HG03354 (cell line): ENCODE measurements around the gene ADGRB2.

Experiments used
- ATAC-seq: cut with Tn5 transposase; IDR thresholded peaks from one replicate; pipeline ENCODE4 v1.9.1; 2021; ENCODE audit warnings: mild to moderate bottlenecking; ENCODE audit not compliant: unreplicated experiment, poor library complexity, severe bottlenecking

Gene ADGRB2

DNA sequence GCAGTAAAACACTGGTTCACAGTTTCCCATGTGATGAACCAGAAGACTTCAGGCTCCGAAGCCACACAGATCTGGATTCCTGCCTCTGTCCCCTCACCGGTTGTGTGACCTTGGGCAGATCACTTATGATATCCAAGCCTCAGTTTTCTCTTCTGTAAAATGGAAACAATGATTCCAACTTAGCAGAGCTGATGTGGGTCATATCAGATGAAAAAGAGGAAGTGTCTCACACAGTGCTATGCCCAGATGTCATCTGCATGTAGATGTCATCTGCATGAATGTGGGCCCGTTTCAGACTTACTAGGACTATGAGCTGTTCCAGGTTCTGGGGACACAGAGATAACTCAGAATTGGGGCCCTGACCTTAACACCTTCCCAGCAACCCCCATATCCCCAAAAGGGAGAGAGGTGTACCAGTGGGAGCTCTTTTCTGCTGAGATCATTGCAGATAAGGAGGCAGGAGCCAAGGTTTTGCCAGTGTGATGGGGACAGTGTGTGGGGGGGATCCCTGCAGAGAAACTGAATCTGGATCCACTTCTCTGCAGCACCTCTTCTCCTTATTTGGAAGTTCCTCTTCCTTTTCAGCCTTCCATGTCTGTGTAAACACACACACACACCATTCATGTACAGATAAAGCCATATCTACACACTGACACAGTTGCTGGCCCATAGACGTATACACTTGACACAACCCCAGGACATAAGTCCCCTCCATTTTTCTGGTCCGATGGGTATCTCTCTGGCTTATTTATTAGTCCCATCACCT is 5.0 kb upstream of the ADGRB2 start:
- no peak for ATAC-seq

DNA sequence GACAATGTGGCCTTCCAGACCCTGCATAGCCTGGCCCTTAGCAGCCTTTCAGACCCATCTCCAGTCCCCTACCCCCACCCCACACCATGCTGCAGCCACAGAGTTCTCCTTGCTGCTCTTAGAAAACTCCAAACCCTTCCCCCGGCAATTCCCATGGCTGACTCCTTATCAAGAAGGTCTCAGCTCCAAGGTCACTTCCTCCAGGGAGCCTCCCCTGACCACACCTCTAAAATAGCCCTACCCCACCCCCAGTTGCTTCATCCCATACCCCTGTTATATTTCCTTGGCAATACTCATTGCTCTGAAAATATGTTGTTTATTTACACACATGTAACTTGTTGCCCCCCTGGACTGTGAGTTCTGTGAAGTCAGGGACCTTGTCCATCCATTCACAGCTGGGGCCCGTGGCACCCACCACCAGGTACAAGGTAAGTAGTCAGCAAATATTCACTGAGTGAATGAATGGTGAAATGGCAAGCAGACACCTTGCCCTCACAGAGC is 4.3 kb upstream of the ADGRB2 start:
- no peak for ATAC-seq

DNA sequence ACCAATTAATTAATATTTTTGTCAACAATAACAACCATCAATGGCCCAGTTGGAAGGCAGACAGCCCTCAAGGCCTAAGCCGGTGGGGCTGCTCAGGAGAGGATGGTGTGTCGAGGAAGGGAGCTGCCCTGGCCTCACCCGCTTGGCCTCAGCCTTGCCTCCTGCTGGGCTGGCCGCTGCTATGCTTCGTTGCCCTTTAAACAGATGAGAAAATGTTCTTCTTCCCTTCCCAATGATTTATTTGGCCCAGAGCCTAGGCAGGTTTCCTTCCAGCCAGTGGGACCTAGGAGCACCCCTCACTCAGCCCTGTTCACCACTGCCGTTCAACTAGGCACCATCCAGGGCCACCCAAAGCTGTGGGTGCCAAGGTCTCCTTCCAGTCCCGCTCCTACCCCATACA is 3.1 kb upstream of the ADGRB2 start:
- no peak for ATAC-seq

DNA sequence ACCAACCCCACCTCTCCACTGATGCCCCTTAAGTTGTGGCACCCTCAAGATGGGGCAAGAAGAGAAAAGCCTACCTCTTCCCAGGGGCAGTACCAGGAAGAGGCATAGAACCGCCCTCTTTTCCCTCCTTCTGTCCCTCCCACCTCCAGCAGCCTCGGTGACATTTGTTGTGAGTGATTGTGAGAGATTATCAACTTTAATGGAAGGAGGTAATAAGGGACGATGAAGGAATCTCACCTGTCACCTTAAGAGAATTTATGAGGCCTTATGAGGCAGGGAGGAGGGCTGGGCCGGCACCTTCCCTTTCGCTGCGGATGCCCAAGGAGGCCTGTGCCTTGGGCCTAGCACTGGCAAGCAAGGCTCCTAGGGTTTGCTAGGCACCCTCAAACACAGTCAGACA is 1.4 kb upstream of the ADGRB2 start:
- no peak for ATAC-seq

DNA sequence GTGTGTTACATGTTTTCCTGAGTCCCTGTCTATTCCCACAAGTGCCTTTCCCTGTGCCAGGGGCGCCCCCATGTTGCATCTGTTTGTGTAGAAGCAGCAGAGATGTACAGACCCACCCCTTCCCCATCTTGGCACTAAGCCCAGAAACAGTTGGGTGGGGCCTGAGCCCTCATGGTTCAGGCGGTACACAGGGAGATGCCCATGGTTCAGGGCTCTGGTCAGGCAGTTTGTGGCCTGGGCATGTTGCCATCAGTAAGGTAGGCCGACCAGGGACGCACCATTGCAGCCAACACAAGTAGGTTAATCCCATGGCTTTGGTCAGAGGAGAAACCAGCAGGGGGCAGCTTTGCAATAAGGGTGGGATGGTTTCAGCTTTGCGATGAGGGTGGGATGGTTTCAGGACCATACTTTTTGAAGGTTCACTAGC is 914 bp upstream of the ADGRB2 start:
- no peak for ATAC-seq

DNA sequence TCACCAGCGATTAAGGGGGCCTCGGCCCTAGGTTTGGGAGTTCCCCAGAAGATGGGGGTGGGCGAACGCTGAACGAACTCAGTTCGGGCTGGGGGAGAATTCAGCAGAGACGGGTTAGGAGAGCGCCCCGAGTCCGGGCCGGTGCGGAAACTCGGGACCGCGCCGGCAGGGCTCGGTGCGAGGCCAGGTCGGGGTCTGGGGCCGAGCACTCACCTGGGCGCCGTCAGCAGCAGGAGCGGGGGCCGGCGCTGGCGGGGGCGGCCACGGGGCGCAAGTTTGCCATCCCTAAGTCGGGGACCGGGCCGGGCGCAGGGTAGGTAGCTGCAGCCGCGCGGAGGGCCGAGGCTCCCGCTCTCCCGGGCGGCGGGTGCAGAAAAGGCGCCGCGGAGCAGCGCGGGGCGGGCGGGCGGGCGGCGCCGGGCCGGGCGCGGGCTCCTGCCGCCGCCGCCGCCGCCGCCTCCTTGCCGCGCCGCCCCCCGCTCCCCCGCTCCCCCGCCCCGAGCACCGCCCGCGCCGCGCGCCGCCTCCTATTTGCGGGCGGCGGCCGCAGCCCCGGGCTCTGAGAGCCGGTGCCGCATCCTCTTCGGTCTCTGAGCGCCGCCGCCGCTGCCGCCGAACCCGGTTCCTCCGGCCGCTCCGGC is 349 bp downstream of the ADGRB2 start:
- ATAC-seq: no peak

DNA sequence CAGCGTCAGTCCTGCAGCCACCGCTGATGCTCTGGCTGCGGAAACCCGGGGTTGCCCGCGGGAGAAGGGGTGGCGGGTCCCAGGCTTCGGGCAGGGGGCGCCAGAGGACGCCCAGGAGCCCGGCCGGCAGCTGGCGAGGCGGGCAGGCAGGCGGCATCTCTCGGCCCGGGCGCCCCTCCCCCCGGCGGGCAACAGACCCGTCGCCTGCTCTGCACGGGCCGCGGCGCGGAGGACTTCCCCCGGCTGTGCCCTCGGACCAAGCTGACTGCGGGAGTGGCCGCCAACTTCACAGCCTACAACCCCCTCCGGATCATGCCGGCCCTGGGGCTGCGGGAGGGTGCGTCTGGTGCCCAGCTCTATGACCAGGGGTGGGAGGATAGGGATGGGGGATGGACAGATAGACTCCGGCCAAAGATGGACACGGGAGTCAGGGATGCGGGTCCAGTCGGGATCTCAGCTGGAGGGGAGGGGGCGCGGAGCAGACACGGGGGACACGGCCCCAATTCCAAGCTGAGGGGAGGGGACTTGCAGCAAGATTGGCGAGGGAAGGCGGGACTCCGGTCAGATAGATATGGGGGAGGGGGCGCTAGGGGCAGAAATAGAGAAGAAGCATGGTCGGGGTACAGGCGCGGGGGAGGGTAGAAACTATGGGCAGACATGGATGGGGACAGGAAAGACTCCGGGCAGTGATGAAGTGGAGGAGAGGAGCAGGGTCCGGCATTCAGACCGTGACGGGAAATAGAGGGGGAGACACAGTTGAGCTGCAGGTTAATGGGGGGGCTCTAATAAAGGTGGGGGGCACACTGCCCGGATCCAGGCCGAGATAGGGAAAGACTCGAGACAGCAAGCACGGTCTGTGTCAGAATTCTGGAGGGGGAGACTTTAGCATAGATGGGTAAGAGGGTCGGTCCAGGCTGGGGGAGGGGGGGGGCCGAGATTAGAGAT is 1.1 kb downstream of the ADGRB2 start:
- ATAC-seq: no peak

DNA sequence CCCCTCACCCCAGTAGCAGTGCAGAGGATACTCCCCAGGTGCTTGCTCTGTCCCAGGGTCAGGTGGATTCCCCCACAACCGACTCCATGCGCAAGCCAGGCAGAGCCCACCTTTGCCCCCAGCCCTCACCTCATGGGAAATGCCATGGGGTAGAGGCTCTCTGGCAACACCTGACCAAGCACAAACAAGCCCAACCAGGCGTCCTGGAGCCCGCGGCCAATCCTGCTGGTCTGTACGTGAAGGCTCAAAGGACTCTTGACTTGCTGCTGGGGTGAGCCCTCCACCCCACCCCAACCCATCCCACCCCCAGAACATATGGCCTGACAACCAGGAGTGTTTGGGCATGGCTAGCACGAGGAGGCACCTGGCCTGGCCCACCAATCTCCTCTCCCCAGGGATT is 1.8 kb downstream of the ADGRB2 start:
- ATAC-seq: no peak

DNA sequence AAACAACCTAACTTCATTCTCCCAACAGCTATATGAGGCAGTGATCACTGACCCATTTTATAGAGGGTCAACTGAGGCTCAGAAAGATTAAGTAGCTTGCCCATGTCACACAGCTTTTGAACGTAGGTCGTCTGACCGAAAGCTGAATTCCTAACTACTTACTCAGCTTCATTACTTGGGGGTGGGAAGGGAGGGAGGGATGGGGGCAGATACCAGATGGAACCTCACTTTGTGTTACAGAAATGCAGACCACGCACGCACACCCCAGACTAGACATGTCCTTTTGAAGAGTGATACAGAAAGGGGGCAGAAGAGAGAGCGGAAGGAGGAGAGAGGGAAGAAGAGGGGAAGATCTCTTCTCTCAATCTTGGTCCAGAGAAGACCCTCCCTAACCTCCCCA is 2.3 kb downstream of the ADGRB2 start:
- no peak for ATAC-seq

DNA sequence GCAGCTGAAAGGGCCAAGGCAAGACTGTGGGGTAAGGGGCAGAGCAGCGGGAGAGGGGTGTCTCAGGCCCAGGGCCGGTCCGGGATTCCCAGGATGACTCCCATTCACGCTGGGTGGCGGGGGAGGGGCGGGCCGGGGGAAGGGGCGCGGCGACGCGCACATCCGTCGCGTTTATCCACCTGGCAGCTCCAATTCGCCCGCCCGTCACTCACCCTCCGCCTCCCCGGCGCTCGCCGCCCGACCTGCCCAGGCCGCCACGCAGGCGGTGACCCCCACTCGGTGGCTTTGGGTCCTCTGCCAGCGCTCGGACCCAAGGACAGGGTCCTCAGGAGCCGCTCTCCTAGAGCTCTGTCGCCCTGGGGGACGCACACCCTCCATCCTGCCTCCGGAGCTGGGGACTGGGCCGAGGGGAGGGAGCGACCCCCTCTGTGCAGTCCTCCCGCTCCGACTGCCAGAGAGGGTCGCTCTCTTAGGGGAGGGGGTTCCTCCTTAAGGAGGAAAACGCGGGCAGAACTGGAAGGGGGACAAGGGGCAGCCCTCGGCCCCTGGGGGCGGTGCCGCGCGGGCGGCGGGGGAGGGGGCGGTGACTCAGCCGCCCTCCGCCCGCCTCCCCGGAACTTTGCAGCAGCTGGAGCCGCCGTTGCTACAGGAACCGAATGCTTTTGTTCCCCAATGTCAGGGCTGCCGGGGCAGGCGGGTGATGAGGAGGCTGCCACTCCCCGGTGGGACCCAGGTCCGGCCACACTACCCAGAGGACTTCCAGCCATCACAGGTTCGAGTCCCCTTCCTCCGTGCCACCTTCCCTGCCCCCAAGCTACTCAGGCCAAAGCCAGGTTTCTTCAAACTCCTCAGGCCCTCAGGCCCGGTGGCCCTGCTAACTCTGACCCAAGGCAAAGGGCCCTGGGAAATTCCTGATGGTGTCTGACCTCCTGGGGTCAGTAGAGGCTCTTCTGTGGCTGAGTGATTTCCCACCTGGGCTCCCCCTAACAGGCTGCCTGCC is 3.4 kb downstream of the ADGRB2 start:
- no peak for ATAC-seq

DNA sequence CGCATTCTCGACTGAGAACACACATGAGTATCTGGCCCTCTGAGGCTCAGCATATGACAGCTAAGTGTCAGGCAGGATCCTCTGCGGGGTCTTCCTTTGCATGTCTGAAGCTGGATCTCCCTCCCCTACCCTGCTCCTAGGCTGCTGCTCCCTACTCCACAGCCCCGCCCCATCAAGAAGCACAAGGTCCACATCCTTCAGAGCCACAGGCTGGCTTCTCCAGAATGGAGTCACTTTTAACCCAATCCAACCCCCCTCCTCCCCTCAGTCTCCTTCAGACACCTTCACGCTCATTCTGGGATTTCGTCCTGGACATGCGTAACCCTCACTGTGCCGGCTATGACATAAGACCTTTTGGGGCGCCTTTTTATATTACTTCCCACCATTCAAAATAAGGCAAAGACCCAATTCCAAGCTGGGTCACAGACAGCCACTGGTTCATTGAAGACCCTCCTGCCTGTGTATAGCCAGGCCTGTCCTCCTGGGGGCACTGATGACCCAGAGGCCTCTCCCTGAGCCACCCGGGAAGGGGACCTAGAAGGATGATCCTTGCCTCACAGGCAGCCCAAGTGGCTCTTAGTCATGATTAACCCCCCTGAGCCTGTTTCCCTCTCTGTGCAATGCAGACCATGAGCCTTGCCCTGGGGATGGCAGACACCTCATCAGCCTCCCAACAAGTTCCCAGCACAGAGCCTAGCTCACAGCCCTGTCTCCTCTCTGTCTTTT is 4.7 kb downstream of the ADGRB2 start:
- no peak for ATAC-seq

DNA sequence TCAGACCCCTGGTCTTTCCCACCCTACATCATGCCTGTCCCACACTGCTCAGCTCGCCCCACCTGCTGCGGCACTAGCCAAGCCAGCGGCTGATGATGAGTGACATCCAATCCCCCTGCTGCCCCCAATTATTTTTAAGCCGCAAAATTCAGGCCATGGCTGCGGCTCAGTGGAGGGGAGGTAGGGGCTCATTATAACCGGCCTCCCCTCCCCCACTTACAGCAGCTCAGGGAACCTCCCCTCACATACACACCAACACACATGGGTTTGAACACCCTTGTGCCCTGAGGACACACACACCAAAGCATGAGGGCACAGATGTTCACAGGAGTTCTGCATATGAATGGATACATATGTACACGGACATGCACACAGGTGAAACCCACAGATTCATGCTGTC is 5.3 kb downstream of the ADGRB2 start:
- ATAC-seq: no peak

DNA sequence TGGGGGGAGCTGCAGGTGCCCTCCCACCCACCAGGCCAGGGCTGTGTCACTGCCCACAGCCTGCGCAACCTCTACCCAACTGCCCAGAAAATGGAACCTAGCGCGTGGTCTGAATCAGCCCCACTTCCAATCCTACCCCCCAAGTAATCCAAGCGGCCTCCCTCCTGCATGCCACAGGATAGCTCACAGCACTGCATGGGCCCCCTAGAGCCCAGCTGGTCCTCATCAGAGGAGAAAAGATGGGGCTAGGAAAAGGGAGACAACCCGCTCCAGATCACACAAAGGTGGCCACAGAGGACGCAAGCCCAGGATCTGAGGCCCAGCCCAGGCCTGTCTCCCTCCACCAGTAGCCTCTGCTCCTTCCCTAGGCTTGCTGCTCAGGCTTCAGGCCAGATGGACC is 6.2 kb downstream of the ADGRB2 start:
- no peak for ATAC-seq

DNA sequence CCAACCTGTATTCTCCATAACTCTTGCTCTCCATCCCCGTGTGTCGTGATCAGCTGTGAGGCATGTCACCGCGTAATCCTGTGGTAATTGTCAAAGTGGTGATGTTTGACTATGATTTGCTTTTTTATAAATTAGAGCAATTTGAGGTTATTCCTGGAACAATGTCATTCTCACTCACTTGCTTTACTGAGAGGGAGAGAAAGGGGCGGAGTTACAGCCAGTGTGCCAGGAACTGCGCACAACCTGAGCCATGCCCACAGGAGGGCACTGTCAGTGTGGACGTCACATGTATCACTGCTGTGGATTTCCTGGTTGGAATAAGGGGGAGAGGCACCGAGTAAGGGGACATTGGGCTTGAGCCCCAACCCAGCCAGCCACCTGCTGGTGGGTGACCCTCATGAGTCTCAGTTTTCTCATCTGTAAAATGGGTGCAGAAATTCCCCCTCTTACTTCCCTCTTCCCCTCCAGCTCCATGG is 6.9 kb downstream of the ADGRB2 start:
- no peak for ATAC-seq

DNA sequence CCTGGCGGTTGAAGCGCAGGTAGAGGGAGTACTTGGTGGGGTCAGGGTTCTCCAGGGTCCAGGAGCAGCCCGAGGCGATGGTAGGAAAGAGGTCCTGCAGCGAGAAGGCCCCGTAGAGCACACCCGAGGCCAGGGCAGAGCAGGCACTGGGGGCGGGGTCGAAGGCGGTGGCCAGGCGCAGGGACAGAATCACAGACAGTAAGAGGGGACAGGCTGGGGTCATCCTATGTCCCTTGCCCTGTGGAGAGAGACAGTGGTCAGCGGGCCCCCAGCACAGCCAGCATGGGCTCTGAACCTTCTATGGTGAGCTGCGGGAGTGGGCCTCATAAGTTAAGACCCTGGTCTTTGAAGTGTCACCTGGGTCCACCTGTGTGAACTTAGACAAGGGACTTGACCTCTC is 7.6 kb downstream of the ADGRB2 start:
- ATAC-seq: no peak

DNA sequence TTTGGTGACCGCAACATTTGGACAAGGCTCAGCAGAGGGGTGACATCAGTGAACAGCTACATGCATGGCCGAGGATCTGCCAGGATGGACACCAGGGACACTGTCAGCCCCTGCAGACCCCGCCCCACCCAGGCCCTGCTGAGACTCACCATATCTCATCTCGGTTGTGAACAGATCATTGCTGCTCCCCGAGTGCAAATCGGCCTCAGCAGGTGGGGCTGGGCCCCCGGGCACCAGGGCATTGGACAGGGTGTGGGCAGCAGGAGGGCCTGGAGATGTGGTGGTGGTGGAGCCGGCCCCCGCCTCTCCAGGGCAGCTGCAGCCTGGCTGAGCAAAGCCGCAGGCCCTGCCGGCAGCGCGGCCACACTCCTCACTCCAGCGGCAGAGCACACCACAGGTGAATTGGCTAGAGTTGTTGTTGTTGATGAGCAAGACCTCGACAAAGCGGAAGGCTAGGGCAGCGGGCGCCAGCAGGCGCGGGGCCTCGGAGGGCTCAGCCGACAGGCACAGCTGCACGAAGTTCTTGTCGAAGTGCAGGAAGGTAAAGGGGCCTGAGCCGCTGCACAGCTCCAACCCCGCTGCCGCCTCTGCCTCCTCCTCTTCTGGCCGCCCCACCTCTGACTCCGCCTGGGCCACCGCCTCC is 8.2 kb downstream of the ADGRB2 start:
- no peak for ATAC-seq

DNA sequence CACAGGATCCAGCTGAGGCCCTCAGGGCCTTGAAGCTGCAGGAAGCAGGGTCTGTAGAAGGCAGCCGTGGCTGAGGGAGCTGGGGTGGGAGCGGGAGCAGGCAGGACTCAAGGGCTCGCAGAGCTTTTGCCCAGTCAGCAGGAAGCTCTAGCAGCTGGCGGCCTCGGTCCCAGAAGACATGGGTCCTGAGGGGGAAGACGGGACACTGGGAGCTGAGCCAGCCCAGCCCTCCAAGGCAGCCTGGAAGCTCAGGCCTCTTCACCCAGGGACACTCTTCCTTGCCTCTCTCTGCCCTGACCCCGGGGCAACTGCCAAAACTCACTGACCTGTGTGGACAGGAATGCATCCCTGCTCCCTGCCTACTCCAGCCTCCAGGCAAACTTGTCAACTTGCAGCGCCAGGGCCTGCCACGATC is 8.9 kb downstream of the ADGRB2 start:
- no peak for ATAC-seq

DNA sequence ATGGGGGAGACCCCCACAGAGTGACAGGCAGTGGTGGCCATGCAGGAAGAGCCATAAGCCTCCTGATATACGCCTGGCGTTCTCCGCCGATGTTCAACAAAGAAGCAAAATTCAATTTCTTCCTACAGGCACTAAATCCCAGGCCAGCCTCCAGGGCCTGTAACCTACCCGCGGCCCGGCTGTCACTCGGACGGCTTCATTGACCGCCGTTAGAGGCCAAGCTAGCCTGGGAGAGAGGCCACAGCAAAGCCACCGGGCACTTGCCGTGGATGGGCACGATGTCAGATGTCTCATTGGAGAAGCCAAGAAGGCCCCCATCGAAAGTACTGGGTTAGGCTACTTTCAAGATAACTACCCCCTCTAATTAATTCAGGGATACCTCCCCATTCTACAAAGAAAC is 9.7 kb downstream of the ADGRB2 start:
- ATAC-seq: no peak
